NCI-H526 treated with DMSO at 0.1 percent for 48 hours (cell line): ENCODE data around the gene DNAJC30.
A peak's percentile ranks its signal among the peaks of the same experiment; 100 is the strongest.
"Not testable (repeated sequence)": the region's sequence is repeated elsewhere in the genome, so short reads cannot be mapped to it uniquely, and the experiment has no call there.

ENCODE experiments used
- DNase-seq: peaks from one replicate; lab custom pipeline; 2025; lab: John Stamatoyannopoulos, UW

DNAJC30 gene

DNA sequence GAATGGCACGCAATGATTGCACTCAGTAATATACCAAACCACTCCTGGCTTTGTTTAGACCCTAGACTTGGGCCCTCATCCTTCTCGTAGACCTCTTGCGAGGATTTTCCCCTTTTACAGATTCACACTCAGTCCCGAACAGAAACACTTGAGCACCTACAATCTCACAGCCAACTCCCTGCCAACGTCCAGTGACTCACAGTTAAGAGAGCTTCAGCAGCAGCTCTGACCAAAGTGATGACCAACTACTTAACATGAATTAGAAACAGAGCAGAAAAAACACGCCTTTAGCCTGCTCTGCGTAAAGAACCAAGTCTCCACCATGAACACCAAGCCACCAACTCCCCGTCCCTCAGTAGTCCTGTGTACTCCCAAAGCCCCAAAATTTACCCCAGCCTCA is 2.2 kb downstream of the DNAJC30 start:
- no peak for DNase-seq

DNA sequence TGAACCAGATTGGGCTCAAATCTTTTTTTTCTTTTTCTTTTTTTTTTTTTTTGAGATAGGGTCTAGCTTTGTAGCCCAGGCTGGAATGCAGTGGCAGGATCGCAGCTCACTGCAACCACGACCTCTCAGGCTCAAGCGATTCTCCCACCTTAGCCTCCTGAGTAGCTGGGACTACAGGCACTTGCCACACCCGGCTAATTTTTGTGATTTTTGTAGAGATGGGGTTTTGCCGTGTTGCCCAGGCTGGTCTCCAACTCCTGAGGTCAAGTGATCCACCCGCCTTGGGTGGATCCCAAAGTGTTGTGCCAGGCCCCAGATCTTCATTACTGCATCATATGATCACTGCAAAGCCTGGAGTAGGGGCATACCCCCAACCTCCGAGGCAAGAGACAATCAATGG is 2.8 kb downstream of the DNAJC30 start:
- no peak for DNase-seq

- DNase-seq = no peak
Measured at GRCh38 chr7:73679709-73680108, 3.5 kb downstream of the DNAJC30 start.

- DNase-seq = no peak
Measured at GRCh38 chr7:73678862-73679261, 4.4 kb downstream of the DNAJC30 start.

- DNase-seq = not testable (repeated sequence)
Measured at GRCh38 chr7:73676062-73676461, 7.2 kb downstream of the DNAJC30 start.

GRCh38 chr7:73674468-73675124 is 8.7 kb downstream of the DNAJC30 start:
- DNase-seq = no peak

DNA sequence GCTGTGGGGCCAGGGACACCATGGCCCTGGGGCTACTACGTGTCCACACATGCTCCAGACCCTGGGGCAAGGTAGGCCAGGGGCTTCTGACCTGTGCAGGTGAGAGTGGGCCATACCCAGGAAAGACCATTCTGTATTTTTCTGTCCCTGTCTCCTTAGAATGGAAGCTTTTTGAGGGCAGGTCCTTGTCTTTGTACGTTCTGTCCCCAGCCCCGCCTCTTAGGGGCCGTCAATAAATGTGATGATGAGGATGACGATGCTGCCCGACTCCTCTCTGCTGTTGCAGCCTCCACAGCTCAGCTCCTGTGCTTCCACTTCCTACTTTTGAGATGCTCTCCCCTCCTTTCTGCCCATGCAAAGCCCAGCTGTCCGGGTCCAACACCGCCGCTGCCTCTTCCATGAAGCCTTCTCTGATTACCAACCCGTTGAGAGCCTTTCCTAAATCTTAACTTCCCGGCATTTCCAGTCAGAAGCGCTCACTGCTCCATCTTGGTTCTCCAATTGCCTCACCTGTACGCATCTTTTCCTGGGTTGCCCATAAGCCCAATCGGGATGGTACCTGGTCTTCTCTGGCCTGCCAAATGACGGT is 11.3 kb downstream of the DNAJC30 start:
- no peak for DNase-seq

DNA sequence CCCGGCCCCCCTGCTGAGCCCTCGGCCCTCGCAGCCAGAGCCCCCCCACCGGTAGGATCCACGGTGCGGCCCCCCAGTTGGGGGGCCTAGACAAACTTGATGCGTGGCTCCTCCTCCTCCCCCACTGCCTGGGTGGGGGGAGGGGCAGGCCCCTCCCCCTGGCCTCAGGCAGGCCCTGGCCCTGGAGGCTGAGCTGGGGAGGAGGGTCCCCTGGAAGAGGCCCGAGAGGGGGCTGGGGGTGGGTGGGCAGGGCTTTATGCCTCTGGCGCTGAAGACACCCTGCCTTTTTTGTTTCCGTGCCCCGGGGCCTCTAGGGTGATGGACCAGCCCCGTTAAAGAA is 12.0 kb downstream of the DNAJC30 start:
- DNase-seq = no peak

DNA sequence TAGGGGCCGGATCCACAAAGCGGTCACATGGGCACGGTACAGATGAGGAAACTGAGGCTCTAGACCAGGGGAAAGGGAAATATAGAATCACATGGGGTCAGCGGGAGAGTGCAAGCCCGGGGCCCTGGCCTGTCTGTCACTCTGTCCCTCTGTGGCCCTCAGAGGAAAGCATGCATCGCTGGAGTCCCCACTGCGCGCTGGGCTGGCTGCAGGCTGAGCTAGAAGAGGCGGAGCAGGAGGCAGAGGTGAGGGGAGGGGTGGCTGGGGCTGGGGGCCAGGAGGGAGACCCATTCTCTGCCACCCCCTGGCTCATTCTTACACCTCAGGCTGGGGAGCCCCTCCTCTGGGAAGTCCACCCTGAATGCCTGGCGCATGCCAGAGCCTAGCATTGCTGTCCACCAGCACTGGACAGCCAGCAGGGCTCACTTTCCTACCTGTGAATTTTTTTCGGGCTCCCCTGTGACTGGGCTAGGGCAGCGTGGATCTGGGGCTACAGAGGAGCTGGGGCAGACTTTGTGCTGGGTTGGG is 13.3 kb downstream of the DNAJC30 start:
- no peak for DNase-seq

GRCh38 chr7:73669288-73669701 is 14.0 kb downstream of the DNAJC30 start:
- DNase-seq = no peak

- DNase-seq = peak; percentile 22
Measured at GRCh38 chr7:73668886-73669230, 14.4 kb downstream of the DNAJC30 start.

DNA sequence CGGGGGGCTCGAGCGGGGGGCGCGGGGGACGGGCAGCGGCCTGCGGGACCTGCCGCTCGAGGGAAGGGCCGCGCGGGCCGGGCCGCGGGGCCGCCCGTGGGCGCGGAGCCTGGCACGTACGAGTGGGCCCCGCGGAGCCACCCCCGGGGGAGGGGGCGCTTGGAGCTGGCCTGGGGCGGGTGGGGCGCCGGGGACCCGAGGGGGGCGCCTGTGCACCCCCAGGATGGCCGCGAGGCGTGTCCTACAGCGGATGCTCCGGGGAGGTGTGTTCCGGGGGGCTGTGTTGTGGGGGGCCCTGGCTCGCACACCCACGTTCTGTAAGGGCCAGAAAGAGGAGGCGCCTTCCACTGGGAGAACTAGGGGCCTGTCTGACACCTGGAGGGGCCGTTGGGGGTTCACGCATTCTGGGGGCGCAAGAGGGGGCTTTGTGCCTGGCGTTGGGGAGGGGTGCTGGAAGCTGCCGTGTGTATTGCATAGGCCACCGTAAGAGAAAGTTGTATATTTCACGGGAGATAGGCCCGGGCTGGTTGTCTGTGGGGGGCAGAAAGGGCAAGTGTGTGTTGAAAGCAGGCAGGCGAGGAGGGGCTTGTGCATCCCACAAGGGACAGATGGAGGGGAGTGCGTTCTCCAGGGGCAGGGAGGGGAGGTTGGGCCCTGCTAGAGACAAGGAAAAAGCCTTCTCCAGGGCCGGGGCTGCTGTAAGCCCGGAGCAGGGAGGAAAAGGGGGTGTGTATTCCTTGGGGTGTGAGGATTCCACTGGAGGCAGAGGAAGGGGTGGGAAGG is 15.0 kb downstream of the DNAJC30 start:
- DNase-seq = peak; percentile 27

DNA sequence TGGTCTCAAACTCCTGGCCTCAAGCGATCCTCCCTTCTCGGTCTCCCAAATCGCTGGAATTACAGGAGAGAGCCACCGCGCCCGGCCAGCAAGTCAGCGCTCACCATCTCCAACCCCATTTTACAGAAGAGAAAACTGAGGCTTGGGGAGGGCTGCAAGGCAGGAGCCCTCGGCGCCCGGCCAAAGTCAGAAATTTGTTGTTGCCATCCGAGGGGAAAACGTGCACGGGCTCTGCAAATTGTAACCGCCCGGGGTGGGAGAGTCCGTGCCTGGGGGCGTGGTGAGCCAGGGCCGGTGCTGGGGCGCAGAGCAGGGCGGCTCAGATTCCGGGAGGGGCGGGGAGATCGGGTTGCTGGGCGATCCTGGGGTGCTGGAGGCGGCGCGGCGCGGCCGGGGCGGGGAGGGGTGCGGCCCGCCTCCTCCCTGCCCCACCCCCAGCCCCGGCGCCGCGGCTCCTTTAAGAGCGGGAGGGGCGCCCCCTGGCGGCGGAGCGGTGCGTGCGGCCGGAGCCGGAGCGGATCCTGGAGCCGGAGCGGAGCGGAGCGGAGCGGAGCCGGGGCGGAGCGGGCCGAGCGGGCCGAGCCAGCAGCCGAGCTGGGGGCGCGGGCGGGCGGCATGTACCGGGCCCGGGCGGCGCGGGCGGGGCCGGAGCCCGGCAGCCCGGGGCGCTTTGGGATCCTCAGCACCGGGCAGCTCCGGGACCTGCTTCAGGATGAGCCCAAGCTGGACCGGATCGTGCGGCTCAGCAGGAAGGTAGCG is 15.7 kb downstream of the DNAJC30 start, which contains the start of gene VPS37D:
VPS37D (plus strand) TSS at position 488 of the 759 bp plus-strand sequence; CDS start at position 616, 128 bp downstream.
- peak; percentile 60 for DNase-seq

DNA sequence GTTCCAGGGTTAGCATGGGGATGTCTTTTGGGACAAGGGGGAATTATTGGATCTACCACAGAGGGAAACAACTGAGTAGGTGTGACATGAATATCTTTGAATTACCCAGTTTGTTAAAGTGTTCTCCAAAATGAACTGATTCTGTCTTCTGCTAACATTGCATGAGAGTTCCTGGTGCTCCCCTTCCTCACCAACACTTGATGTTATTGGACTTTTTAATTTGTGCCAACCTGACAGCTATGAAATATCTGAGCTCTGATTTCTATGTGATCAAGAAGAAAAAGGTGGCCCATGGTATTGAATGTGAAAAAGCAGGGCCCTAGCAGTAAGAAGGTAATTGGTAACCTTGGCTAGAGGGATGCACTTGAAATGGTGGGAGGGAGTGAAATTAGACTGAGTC is 20.2 kb downstream of the DNAJC30 start:
- DNase-seq = no peak

DNA sequence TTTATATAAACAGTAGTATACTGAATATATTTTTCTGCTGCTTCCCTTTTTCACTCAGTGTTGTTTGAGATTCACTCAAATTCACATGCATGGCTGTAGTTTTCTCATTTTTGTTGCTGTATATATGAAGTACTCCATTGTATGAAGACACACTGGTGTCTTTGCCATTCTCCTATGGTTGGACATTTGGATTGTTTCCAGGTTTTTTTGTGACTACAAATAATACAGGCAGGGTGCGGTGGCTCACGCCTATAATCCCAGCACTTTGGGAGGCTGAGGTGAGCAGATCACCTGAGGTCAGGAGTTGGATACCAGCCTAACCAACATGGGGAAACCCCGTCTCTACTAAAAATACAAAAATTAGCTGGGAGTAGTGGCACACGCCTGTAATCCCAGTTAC is 22.7 kb downstream of the DNAJC30 start:
- not testable (repeated sequence) for DNase-seq

GRCh38 chr7:73659983-73660382 is 23.3 kb downstream of the DNAJC30 start:
- DNase-seq = no peak

DNA sequence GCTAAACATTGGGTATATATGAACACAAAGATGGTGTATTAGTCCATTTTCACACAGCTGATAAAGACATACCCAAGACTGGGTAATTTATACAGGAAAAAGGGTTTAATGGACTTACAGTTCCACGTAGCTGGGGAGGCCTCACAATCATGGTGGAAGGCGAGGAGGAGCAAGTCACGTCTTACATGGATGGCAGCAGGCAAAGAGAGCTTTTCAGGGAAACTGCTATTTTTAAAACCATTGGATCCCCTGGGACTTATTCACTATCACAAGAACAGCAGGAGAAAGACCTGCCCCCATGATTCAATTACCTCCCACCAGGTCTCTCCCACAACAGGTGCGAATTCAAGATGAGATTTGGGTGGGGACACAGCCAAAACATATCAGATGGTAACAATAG is 27.9 kb downstream of the DNAJC30 start:
- DNase-seq = not testable (repeated sequence)

DNA sequence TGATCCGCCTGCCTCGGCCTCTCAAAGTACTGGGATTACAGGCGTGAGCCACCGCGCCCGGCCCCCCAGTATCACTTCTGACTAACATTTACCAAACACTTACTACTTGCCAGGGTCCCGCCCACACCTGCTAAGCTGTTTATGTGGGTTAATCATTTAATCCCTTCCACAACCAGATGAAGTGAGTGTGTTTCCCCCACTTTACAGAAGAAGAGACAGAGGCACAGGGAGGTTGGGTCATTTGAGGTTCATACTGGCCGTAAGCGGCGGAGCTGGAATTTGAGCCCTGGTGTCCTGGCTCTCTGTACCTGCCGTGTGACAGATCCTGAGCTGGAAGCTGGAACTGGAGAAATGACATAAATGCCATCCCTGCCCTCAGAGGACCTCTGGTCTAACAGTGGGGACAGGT is 30.7 kb downstream of the DNAJC30 start:
- no peak for DNase-seq

DNA sequence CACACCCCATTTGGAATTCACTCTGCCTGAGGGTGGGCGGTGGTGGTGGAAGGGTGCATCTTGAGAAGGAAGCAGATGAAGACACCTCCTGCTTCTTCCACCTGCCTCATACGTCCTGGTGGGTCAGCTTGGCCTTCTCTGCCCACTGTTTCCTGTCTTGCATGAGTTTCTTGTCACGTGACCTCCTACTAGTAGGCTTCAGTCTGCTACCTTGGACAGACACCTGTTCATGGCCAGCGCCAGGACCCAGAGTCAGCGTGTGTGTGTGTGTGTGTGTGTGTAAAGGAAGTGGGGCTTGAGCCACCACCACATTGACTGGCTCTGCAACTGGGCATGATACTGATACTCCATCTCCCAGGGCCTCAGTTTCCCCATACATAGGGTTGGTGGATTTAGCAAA is 32.7 kb downstream of the DNAJC30 start:
- no peak for DNase-seq

DNA sequence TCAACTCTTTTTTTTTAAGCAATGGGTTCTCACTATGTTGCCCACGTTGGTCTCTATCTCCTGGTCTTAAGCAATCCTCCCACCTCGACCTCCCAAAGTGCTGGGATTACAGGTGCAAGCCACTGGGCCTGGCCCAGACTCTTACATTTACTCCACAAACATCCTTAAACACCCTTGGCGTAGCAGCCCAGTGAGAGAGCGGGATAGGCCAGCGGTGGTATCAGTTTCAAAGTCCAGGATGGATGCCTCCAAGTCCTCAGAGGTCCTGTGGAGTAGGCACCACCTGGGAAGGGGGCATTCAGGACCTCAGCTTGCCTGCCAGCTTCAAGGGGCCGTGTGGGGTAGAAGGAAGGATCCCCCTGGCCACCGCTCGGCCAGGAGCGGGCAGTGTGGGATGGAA is 33.7 kb downstream of the DNAJC30 start:
- no peak for DNase-seq

DNA sequence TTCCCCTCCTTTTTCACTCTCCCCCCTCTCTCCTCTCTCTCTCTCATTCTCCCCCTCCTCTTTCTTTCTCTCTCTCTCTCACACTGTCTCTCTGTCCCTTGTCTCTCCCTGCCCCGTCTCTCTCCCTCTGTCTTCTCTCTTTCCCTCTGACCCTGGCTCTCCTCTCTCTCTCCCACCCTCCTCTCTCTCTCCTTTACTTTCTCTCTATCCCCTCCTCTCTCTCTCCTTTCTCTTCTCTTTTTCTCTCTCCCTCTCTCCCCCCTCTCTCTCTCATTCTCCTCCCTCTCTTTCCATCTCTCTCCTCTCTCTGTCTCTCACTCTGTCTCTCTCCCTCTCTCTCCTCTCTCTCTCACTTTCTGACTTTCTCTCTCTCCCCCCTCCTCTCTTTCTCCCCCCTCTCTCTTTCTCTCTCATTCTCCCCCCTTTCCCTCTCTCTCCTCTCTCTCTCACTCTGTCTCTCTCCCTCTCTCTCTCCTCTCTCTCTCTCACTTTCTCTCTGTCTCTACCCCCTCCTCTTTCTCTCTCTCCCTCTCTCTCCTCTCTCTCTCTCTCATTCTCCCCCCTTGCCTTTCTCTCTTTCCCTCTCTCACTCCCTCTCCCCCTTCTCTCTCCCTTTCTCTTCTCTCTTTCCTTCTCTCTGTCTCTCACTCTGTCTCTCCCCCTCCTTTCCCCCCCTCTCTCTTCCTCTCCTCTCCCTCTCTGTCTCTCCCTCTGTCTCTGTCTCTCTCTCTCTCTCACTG is 34.5 kb downstream of the DNAJC30 start:
- no peak for DNase-seq
